HepG2 (cell line): ENCODE measurements around the gene BCL2. TPM values are rescaled to one million over a fixed set of nuclear protein-coding genes. Genes with fewer than 3 reads are reported as not detected.

Source experiments
- ATAC-seq: fragments of 200-7000 bp; cut with Tn5 transposase; 3 replicates; pipeline ENCODE4 v1.9.1; 2020; ENCODE audit warnings: mild to moderate bottlenecking, moderate library complexity
- BruUV-seq: library from RNA; stranded (reverse); fragments of 400-500 nt; replicated peaks from 2 replicates; lab custom pipeline; 2021; lab: Mats Ljungman, UMichigan
- CTCF ChIA-PET: fragments of 300-600 bp; formaldehyde crosslinking; extraction: SDS; loops from one replicate; lab custom pipeline; 2021; ENCODE audit warnings: low total read pairs, inconsistent platforms, low intra/inter-chr PET ratio; lab: Yijun Ruan, JAX
- POLR2A ChIA-PET: fragments of 350-600 bp; sonication (Branson Sonifier 250); formaldehyde crosslinking; loops from one replicate; lab custom pipeline; 2020; ENCODE audit warnings: antibody characterized with exemption, inconsistent platforms; lab: Yijun Ruan, JAX
- DNase-seq: peaks from one replicate; pipeline ENCODE4 v3.0.0-alpha.2; 2015; ENCODE audit warnings: low spot score
- FAIRE-seq: peaks from 3 replicates; lab custom pipeline; 2011; peaks lifted over from hg19 to GRCh38; lab: Jason Lieb, UNC
- H2AFZ ChIP-seq: one replicate; pipeline ENCODE4 v1.6.1; 2011; ENCODE audit warnings: low read length, inconsistent platforms
- H3K27ac ChIP-seq: fragments of 300-600 bp; 3 replicates; pipeline ENCODE4 v1.8.0; 2011; ENCODE audit warnings: mixed run types, mild to moderate bottlenecking, mixed read lengths, low read length, inconsistent platforms; ENCODE audit not compliant: insufficient read depth; ENCODE audit errors: extremely low read length
- H3K27me3 ChIP-seq, 2 experiments: fragments of 200-600 bp in 1 of 2; 2 replicates in 1 of 2; 3 replicates in 1 of 2; pipeline versions ENCODE4 v1.6.0 to v1.8.0; 2011; ENCODE audit warnings: low read length in 2 of 2, mild to moderate bottlenecking in 2 of 2, moderate library complexity in 2 of 2, inconsistent platforms in 1 of 2; ENCODE audit not compliant: insufficient read depth in 2 of 2, control insufficient read depth in 1 of 2
- H3K36me3 ChIP-seq, 2 experiments: fragments of 200-600 bp in 1 of 2; replicated peaks in 1 of 2; 2 replicates in 1 of 2; 3 replicates in 1 of 2; pipeline versions ENCODE4 v1.5.1 to v1.8.0; 2011; ENCODE audit warnings: low read length in 2 of 2, inconsistent platforms in 1 of 2; ENCODE audit not compliant: insufficient read depth in 2 of 2, control insufficient read depth in 1 of 2
- H3K4me1 ChIP-seq: 2 replicates; pipeline ENCODE4 v1.5.1; 2012; ENCODE audit warnings: low read length, inconsistent platforms; ENCODE audit not compliant: insufficient read depth
- H3K4me2 ChIP-seq: 2 replicates; pipeline ENCODE4 v1.6.0; 2011; ENCODE audit warnings: low read depth, low read length, inconsistent platforms
- H3K4me3 ChIP-seq, 3 experiments: fragments of 200-600 bp in 1 of 3; sonication (generic), shearing (Covaris generic) in 1 of 3; replicated peaks in 1 of 3; 2 replicates each; pipeline ENCODE4 v1.5.1; 2011 to 2016; ENCODE audit warnings: low read length in 3 of 3, inconsistent platforms in 2 of 3, low read depth in 2 of 3, mild to moderate bottlenecking in 2 of 3, control low read depth in 1 of 3, mixed read lengths in 1 of 3; ENCODE audit not compliant: insufficient read depth in 1 of 3
- H3K79me2 ChIP-seq: one replicate; pipeline ENCODE4 v1.6.1; 2011; ENCODE audit warnings: low read length, inconsistent platforms; ENCODE audit not compliant: insufficient read depth
- H3K9ac ChIP-seq: 2 replicates; pipeline ENCODE4 v1.6.0; 2011; ENCODE audit warnings: mild to moderate bottlenecking, low read depth, low read length, inconsistent platforms; ENCODE audit not compliant: insufficient read depth
- H3K9me3 ChIP-seq: 2 replicates; pipeline ENCODE4 v1.5.1; 2012; ENCODE audit warnings: mild to moderate bottlenecking, low read length
- H4K20me1 ChIP-seq: 2 replicates; pipeline ENCODE4 v1.6.0; 2011; ENCODE audit warnings: inconsistent platforms, mild to moderate bottlenecking, low read length, moderate library complexity; ENCODE audit not compliant: insufficient read depth
- CENPX ChIP-seq: sonication (generic); formaldehyde crosslinking; IDR thresholded peaks from 2 replicates; pipeline ENCODE4 v1.9.0; 2021; ENCODE audit warnings: mild to moderate bottlenecking, missing genetic modification reagents, moderate library complexity
- FIP1L1 ChIP-seq: fragments of 200-400 bp; formaldehyde crosslinking; IDR thresholded peaks from 2 replicates; pipeline ENCODE4 v1.6.1; 2018; ENCODE audit warnings: low read depth, mild to moderate bottlenecking, low read length, moderate library complexity, borderline replicate concordance; ENCODE audit not compliant: insufficient read depth
- POGZ ChIP-seq: sonication (generic); formaldehyde crosslinking; IDR thresholded peaks from 2 replicates; pipeline ENCODE4 v1.4.0; 2020; ENCODE audit warnings: mild to moderate bottlenecking, missing genetic modification reagents
- REL ChIP-seq: sonication (generic); formaldehyde crosslinking; conservative IDR thresholded peaks from 2 replicates; pipeline ENCODE4 v1.8.0; 2022; ENCODE audit warnings: mild to moderate bottlenecking, missing genetic modification reagents, moderate library complexity
- TCF7L2 ChIP-seq: IDR thresholded peaks from 2 replicates; pipeline ENCODE4 v1.6.1; 2011; ENCODE audit warnings: mild to moderate bottlenecking, low read depth, low read length, moderate library complexity
- ZFP37 ChIP-seq: sonication (generic); formaldehyde crosslinking; IDR thresholded peaks from 2 replicates; pipeline ENCODE4 v1.4.0; 2020; ENCODE audit warnings: missing genetic modification reagents, borderline replicate concordance
- ZNF562 ChIP-seq: sonication (generic); formaldehyde crosslinking; IDR thresholded peaks from 2 replicates; pipeline ENCODE4 v1.8.0; 2022; ENCODE audit warnings: missing genetic modification reagents, borderline replicate concordance
- ZNF589 ChIP-seq: sonication (generic); formaldehyde crosslinking; conservative IDR thresholded peaks from 2 replicates; pipeline ENCODE4 v1.8.0; 2022; ENCODE audit warnings: mild to moderate bottlenecking, moderate library complexity, missing genetic modification reagents
- ZNF607 ChIP-seq: sonication (generic); formaldehyde crosslinking; IDR thresholded peaks from 2 replicates; pipeline ENCODE4 v1.5.1; 2020; ENCODE audit warnings: missing genetic modification reagents, mild to moderate bottlenecking, borderline replicate concordance
- ZNF616 ChIP-seq: sonication (generic); formaldehyde crosslinking; IDR thresholded peaks from 2 replicates; pipeline ENCODE4 v1.5.0; 2020; ENCODE audit warnings: low read depth, mild to moderate bottlenecking, missing genetic modification reagents
- WGBS: methylation state at CpG from one replicate; pipeline ENCODE4 v1.1.6; 2017; ENCODE audit warnings: low lambda C conversion rate; 5-methylcytosine and 5-hydroxymethylcytosine counted together
- in situ Hi-C: cut with HindIII; loops from 2 replicates; pipeline ENCODE4 v1.10.0; 2017; ENCODE audit warnings: low pct_unique_long_range_greater_than_20kb; ENCODE audit not compliant: extremely low pct_ligation_motif_present
- intact Hi-C: fragments of 100-400 bp; cut with micrococcal nuclease; formaldehyde crosslinking; loops from one replicate; pipeline ENCODE4 v1.10.0; 2022; ENCODE audit not compliant: unreplicated experiment
- polyA plus RNA-seq, 8 experiments: library from polyadenylated mRNA; depleted of rRNA in 3 of 8; stranded (reverse) in 7 of 8; unstranded in 1 of 8; fragments of >200 nt; fragmentation: Illumina TruSeq in 4 of 8; extraction: Trizol in 4 of 8; gene quantifications; 2 replicates each; pipeline versions ENCODE4 v1.2.1 to v1.2.3, GENCODE V29; 2011 to 2016; ENCODE audit warnings: low read depth in 4 of 8, missing spikeins in 1 of 8, mixed read lengths in 1 of 8; ENCODE audit not compliant: insufficient read depth in 1 of 8
- total RNA-seq, 5 experiments: library from RNA; depleted of rRNA; stranded (reverse); fragments of >200 nt; fragmentation: Illumina TruSeq; extraction: Trizol; gene quantifications; 2 replicates each; pipeline ENCODE4 v1.2.3, GENCODE V29; 2016; ENCODE audit warnings: low read depth in 1 of 5
- TF ChIP-seq, protein P1 (sequence below): sonication (generic); formaldehyde crosslinking; IDR thresholded peaks from 2 replicates; pipeline ENCODE4 v1.9.0; 2022; ENCODE audit warnings: low read depth, missing genetic modification reagents
- TF ChIP-seq, protein P2 (sequence below): sonication (generic); formaldehyde crosslinking; IDR thresholded peaks from 2 replicates; pipeline ENCODE4 v1.4.0; 2020; ENCODE audit warnings: missing genetic modification reagents
- TF ChIP-seq, protein P3 (sequence below): sonication (generic); formaldehyde crosslinking; IDR thresholded peaks from 2 replicates; pipeline ENCODE4 v1.5.0; 2020; ENCODE audit warnings: missing genetic modification reagents, mild to moderate bottlenecking, borderline replicate concordance
- TF ChIP-seq, protein P4 (sequence below): sonication (generic); formaldehyde crosslinking; IDR thresholded peaks from 2 replicates; pipeline ENCODE4 v1.4.0; 2020; ENCODE audit warnings: missing genetic modification reagents

Gene BCL2
- total and polyA plus RNA-seq, 2 of the 13 experiments (the other 11 are each of a cell fraction or from before 2014, with no cell fraction given) = 0.07 to 0.53 TPM

DNA sequence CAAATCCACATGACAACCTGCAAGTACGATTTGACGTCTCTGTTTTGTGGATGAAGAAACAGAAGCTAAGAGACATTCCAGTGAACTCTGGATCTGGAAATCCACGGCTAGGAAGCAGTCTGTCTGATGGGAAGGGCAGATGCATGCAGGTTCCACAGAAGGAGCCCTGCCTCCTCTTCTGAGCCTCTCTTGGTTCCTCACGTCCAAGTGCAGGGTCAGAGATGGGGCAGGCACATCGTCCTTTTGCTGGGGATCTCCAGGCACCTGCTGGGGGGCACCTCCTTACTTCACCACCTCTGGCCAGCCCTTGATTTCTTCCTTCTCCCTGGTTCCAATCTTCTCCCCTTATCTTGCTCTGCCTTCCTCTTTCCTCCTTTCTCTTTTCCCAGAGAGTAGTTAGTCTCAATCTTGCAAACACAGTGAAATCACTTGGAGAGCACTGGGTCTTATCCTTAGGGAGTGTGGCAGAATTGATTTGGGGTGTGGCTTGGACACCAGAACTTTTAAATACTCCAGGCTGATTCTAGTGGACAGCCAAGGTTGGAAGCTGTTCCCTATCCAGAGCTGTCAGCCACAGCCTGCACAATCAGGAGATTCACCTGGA, 137.8 kb downstream of the BCL2 start (continued):
- TF ChIP-seq, protein P1, sequence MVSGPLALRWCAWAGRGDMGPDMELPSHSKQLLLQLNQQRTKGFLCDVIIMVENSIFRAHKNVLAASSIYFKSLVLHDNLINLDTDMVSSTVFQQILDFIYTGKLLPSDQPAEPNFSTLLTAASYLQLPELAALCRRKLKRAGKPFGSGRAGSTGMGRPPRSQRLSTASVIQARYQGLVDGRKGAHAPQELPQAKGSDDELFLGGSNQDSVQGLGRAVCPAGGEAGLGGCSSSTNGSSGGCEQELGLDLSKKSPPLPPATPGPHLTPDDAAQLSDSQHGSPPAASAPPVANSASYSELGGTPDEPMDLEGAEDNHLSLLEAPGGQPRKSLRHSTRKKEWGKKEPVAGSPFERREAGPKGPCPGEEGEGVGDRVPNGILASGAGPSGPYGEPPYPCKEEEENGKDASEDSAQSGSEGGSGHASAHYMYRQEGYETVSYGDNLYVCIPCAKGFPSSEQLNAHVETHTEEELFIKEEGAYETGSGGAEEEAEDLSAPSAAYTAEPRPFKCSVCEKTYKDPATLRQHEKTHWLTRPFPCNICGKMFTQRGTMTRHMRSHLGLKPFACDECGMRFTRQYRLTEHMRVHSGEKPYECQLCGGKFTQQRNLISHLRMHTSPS (CRISPR knock-in tag) = no peak
- no peak for TF ChIP-seq ZFP37 (CRISPR knock-in tag)
- TF ChIP-seq, protein P2, sequence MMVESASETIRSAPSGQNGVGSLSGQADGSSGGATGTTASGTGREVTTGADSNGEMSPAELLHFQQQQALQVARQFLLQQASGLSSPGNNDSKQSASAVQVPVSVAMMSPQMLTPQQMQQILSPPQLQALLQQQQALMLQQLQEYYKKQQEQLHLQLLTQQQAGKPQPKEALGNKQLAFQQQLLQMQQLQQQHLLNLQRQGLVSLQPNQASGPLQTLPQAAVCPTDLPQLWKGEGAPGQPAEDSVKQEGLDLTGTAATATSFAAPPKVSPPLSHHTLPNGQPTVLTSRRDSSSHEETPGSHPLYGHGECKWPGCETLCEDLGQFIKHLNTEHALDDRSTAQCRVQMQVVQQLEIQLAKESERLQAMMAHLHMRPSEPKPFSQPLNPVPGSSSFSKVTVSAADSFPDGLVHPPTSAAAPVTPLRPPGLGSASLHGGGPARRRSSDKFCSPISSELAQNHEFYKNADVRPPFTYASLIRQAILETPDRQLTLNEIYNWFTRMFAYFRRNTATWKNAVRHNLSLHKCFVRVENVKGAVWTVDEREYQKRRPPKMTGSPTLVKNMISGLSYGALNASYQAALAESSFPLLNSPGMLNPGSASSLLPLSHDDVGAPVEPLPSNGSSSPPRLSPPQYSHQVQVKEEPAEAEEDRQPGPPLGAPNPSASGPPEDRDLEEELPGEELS (CRISPR knock-in tag) = no peak
- TF ChIP-seq, all 625 proteins: peak for 0

DNA sequence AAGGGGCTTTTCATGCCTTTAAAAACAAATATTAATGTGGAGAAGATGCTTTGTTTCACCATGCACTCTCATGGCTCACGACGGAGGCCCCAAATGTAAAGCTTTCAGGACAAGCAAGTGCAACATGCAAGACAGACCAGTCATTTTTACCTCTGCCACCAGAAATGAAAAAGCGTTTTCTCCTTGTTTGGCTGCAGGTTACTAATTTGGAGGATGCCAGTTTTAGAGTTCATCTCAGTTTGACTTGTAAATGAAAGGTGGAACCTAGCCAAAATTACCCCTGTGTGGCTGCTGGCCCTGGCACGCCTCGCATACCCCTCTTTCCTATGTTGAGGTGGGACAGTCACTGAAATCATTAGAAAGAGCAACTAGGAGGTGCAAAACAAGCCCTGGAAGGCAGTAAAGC, 138.6 kb downstream of the BCL2 start:
- CTCF ChIA-PET = no interaction called here
- no peak for DNase-seq
- no peak for FAIRE-seq
- in situ Hi-C loops (no loop called here), intact Hi-C loops (loop anchor here (5.0 kb wide), 1 partner anchor 299 kb away; no protein-coding TSS in a partner anchor)
- BruUV-seq = no TSS peak
- Histone ChIP-seq H3K4me1 (no peaks in the 10 kb centered on the region), H2AFZ (no peak overlapping the region), H3K27ac (no peak overlapping the region), H3K9ac (no peak overlapping the region), H3K79me2 (no peaks in the 10 kb centered on the region), H4K20me1 (no peaks in the 10 kb centered on the region), H3K4me3 (no peak overlapping the region), H3K4me2 (no peak overlapping the region), H3K27me3 (peaks cover 0 to 32% of the 10 kb centered on the region in 2 experiments; a peak in 4 of 5 replicates), H3K36me3 (no peaks in the 10 kb centered on the region), H3K9me3 (no peaks in the 10 kb centered on the region)
- POLR2A ChIA-PET = no interaction called here
- no peak for ATAC-seq
- 7% methylated on average over 5 of the region's 5 CpGs for WGBS
- TF ChIP-seq POGZ (no peak), ZNF562 (CRISPR knock-in tag) (no peak), TCF7L2 (no peak), ZNF607 (CRISPR knock-in tag) (no peak), ZNF616 (CRISPR knock-in tag) (no peak), REL (CRISPR knock-in tag) (no peak), FIP1L1 (no peak), CENPX (CRISPR knock-in tag) (no peak), ZNF589 (CRISPR knock-in tag) (no peak)
- TF ChIP-seq, protein P3, sequence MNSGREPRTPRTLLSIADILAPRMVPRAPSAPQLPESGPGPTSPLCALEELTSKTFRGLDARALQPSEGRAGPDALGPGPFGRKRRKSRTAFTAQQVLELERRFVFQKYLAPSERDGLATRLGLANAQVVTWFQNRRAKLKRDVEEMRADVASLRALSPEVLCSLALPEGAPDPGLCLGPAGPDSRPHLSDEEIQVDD (CRISPR knock-in tag) = no peak
- TF ChIP-seq, protein P4, sequence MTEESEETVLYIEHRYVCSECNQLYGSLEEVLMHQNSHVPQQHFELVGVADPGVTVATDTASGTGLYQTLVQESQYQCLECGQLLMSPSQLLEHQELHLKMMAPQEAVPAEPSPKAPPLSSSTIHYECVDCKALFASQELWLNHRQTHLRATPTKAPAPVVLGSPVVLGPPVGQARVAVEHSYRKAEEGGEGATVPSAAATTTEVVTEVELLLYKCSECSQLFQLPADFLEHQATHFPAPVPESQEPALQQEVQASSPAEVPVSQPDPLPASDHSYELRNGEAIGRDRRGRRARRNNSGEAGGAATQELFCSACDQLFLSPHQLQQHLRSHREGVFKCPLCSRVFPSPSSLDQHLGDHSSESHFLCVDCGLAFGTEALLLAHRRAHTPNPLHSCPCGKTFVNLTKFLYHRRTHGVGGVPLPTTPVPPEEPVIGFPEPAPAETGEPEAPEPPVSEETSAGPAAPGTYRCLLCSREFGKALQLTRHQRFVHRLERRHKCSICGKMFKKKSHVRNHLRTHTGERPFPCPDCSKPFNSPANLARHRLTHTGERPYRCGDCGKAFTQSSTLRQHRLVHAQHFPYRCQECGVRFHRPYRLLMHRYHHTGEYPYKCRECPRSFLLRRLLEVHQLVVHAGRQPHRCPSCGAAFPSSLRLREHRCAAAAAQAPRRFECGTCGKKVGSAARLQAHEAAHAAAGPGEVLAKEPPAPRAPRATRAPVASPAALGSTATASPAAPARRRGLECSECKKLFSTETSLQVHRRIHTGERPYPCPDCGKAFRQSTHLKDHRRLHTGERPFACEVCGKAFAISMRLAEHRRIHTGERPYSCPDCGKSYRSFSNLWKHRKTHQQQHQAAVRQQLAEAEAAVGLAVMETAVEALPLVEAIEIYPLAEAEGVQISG (CRISPR knock-in tag) = no peak
